ENCODE measurements around the gene MYBPHL. TPM values are rescaled to one million over a fixed set of nuclear protein-coding genes. Genes with fewer than 3 reads are reported as not detected.

The MYBPHL gene
- total RNA-seq, 1 experiment from 2014 or later, result 1.1 TPM

DNA sequence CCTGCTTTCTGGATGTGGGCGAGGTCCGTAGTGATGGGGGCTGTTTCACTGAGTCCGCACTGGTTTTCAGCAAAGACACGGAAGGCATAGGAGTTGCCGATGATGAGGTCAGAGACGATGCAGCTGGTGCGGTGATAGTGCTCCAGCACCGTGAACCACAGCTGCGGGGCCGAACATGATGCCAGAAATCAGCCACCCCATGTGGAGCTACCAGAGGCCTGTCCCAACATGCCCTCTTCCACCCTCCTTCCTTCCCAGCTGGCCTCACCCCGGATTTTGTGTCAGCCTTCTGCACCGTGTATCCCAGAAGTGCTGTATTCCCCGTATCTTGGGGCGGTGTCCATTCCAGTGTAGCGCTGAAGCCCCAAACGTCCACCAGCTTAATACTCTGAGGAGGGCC lies 10.0 kb downstream of the MYBPHL start:
- Mint-ChIP-seq H3K4me3 (ENCODE audit: unreplicated experiment) (no peak overlapping the region), H3K27ac (ENCODE audit: low read depth, unreplicated experiment) (peak overlapping the region; percentile 23), H3K27me3 (ENCODE audit: insufficient read depth, unreplicated experiment) (no peaks in the 10 kb centered on the region), H3K9me3 (ENCODE audit: unreplicated experiment) (no peaks in the 10 kb centered on the region), H3K36me3 (ENCODE audit: insufficient read depth, unreplicated experiment) (no peaks in the 10 kb centered on the region), H3K4me1 (ENCODE audit: insufficient read depth, unreplicated experiment) (peaks cover 17% of the 10 kb centered on the region)
- TF ChIP-seq, protein P1, sequence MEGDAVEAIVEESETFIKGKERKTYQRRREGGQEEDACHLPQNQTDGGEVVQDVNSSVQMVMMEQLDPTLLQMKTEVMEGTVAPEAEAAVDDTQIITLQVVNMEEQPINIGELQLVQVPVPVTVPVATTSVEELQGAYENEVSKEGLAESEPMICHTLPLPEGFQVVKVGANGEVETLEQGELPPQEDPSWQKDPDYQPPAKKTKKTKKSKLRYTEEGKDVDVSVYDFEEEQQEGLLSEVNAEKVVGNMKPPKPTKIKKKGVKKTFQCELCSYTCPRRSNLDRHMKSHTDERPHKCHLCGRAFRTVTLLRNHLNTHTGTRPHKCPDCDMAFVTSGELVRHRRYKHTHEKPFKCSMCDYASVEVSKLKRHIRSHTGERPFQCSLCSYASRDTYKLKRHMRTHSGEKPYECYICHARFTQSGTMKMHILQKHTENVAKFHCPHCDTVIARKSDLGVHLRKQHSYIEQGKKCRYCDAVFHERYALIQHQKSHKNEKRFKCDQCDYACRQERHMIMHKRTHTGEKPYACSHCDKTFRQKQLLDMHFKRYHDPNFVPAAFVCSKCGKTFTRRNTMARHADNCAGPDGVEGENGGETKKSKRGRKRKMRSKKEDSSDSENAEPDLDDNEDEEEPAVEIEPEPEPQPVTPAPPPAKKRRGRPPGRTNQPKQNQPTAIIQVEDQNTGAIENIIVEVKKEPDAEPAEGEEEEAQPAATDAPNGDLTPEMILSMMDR (IDR thresholded peaks at IDR 0.05; ENCODE audit: unreplicated experiment), result no peak
- BruUV-seq (replicated peaks), result no TSS peak
- DNase-seq (ENCODE audit: unreplicated experiment), result peak; percentile 47
- ChIA-PET POLR2A (interaction anchor here (1.9 to 2.1 kb wide), 2 partner anchors 14 to 95 kb away, joined by 5 to 8 read pairs; partner anchors contain the start of gene PSRC1), CTCF (interaction anchor here (0.6 to 1.4 kb wide), 7 partner anchors 16 to 1486 kb away, joined by 3 to 5 read pairs (median 3); no protein-coding TSS in a partner anchor)
- intact Hi-C loops (cut with micrococcal nuclease), result no loop called here

DNA sequence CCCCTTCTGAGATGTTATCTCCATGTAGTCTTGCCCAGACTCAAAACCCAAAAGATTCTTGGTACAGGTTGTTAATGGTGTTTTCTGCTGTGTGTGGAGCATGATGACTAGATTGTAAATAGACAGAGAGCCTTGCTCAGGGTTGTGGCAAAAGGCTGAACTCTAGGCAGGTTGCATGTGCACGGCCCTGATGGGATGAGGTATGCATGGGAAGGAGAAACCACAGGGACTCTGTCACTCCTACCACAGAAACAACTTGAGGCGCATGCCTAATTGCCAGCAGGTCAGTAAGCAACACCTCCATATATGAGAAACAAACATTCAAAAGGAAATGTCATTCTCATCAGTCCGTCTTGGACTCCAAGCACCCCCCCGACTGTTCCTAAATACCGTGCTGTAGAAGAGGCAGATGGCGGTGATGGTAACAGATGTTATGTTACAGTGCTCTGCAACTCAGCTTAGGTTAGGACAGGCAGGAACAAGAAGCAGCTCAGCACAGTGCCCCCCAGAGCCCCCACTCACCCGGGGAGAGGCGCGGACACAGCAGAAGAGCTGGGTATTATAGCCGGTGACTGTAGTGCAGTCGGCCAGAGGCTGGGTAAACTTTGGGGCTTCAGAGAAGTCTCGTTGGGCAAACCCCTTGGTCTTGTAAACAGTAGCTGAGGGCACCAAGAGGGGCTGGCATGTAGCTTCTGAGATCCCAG lies 10.9 kb downstream of the MYBPHL start:
- H3K27ac Mint-ChIP-seq (ENCODE audit: low read depth, unreplicated experiment), result no peak overlapping the region
- H3K9me3 Mint-ChIP-seq (ENCODE audit: unreplicated experiment), result no peaks in the 10 kb centered on the region
- peaks cover 17% of the 10 kb centered on the region for H3K4me1 Mint-ChIP-seq (ENCODE audit: insufficient read depth, unreplicated experiment)
- POLR2A ChIA-PET, result interaction anchor here (0.8 to 2.1 kb wide), 4 partner anchors 13 to 98 kb away, joined by 3 to 8 read pairs (median 4); partner anchors contain the start of gene PSRC1
- intact Hi-C loops (cut with micrococcal nuclease), result no loop called here
- no peaks in the 10 kb centered on the region for H3K27me3 Mint-ChIP-seq (ENCODE audit: insufficient read depth, unreplicated experiment)
- TF ChIP-seq, protein P1 (IDR thresholded peaks at IDR 0.05; ENCODE audit: unreplicated experiment), result no peak
- CTCF ChIA-PET, result interaction anchor here (0.6 to 1.4 kb wide), 3 partner anchors 13 to 49 kb away, joined by 3 to 5 read pairs (median 5); partner anchors contain the start of gene PSRC1
- H3K36me3 Mint-ChIP-seq (ENCODE audit: insufficient read depth, unreplicated experiment), result no peaks in the 10 kb centered on the region
- no peak overlapping the region for H3K4me3 Mint-ChIP-seq (ENCODE audit: unreplicated experiment)
- no TSS peak for BruUV-seq (replicated peaks)
- DNase-seq (ENCODE audit: unreplicated experiment), result no peak

DNA sequence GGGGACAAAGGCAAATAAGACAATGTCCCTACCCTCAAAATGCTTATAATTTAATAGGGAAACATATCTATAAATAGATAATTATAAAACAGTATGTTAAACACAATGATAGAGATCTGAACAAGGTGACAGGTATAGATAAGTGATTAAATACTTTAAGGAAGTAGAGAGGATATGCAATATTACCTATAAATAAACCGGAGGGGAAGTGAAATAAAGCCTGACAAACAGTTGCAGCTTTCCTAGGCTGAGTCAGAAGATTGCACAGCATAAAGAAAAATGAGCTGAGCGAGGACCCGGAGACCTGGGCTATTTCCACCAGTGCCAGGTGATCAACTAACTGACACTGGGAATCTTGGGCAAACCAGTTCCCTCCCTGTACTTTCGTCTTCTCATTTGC lies 12.3 kb downstream of the MYBPHL start:
- POLR2A ChIA-PET, result interaction anchor here (0.5 to 1.5 kb wide), 2 partner anchors 99 to 221 kb away, joined by 3 to 4 read pairs; no protein-coding TSS in a partner anchor
- BruUV-seq (replicated peaks), result no TSS peak
- H3K4me1 Mint-ChIP-seq (ENCODE audit: insufficient read depth, unreplicated experiment), result peaks cover 14% of the 10 kb centered on the region
- H3K36me3 Mint-ChIP-seq (ENCODE audit: insufficient read depth, unreplicated experiment), result no peaks in the 10 kb centered on the region
- no peak overlapping the region for H3K27ac Mint-ChIP-seq (ENCODE audit: low read depth, unreplicated experiment)
- no peaks in the 10 kb centered on the region for H3K27me3 Mint-ChIP-seq (ENCODE audit: insufficient read depth, unreplicated experiment)
- TF ChIP-seq, protein P1 (IDR thresholded peaks at IDR 0.05; ENCODE audit: unreplicated experiment), result no peak
- CTCF ChIA-PET, result no interaction called here
- H3K9me3 Mint-ChIP-seq (ENCODE audit: unreplicated experiment), result no peaks in the 10 kb centered on the region
- intact Hi-C loops (cut with micrococcal nuclease), result no loop called here
- H3K4me3 Mint-ChIP-seq (ENCODE audit: unreplicated experiment), result no peak overlapping the region
- no peak for DNase-seq (ENCODE audit: unreplicated experiment)

DNA sequence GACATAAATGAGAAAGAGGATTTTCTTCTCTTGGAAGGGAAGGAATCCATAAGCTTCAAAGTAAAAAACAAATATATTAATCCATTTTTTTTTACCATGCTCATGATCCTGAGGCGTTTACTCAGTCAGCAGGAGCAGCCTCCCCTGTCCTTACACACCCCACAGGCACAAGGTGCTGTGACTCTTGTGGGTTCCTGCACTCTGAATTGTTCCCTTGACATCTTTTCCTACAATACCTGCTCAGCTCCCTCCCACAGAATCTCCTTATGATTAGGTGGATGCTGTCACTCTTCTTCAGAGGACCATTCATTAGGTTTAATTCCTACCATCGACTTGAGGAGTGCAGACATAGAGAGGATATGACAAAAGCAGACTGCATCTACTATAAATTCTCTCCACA lies 13.8 kb downstream of the MYBPHL start:
- CTCF ChIA-PET, result interaction anchor here (0.9 kb wide), 1 partner anchor 14 kb away, joined by 3 read pairs; no protein-coding TSS in a partner anchor
- TF ChIP-seq, protein P1 (IDR thresholded peaks at IDR 0.05; ENCODE audit: unreplicated experiment), result no peak
- DNase-seq (ENCODE audit: unreplicated experiment), result no peak

More for the DNA sequence above, 13.8 kb downstream of the MYBPHL start:
- POLR2A ChIA-PET, result interaction anchor here (1.1 kb wide), 1 partner anchor 105 kb away, joined by 3 read pairs; the partner anchor contains the start of gene SORT1
- Mint-ChIP-seq H3K27ac (ENCODE audit: low read depth, unreplicated experiment) (no peak overlapping the region), H3K36me3 (ENCODE audit: insufficient read depth, unreplicated experiment) (no peaks in the 10 kb centered on the region), H3K4me1 (ENCODE audit: insufficient read depth, unreplicated experiment) (no peaks in the 10 kb centered on the region), H3K27me3 (ENCODE audit: insufficient read depth, unreplicated experiment) (no peaks in the 10 kb centered on the region), H3K9me3 (ENCODE audit: unreplicated experiment) (no peaks in the 10 kb centered on the region), H3K4me3 (ENCODE audit: unreplicated experiment) (no peak overlapping the region)
- intact Hi-C loops (cut with micrococcal nuclease), result no loop called here
- BruUV-seq (replicated peaks), result no TSS peak
